ENCODE data around the gene STX2.
A peak's percentile ranks its signal among the peaks of the same experiment; 100 is the strongest.
"Not testable (repeated sequence)": the region's sequence is repeated elsewhere in the genome, so short reads cannot be mapped to it uniquely, and the experiment has no call there.

Gene STX2

GRCh38 chr12:130838951-130839769 is at the start of gene STX2:
Gene STX2 (minus strand): TSS chr12:130839250. CDS start chr12:130839099, 151 bp downstream.
- DNase-seq (ENCODE audit: low spot score), result peak; percentile 95

GRCh38 chr12:130887190-130887589 is 48.1 kb upstream of the STX2 start:
- DNase-seq (ENCODE audit: low spot score), result not testable (repeated sequence)

DNA sequence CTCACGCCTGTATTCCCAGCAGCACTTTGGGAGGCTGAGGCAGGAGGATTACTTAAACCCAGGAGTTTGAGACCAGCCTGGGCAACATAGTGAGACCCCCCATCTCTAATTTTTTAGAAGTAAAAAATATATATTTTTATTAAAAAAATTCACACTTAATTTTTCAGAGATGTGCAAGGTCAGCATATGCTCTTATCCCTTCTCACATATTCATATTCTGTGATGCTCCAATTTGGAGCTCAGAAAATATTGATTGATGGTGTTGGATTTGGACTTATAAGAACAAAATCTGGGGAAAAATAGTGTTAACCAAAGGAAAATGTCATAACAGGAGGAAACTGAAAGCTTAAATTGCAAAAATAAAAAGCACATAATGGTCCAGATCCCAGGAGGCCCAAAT is 42.5 kb upstream of the STX2 start:
- DNase-seq (ENCODE audit: low spot score), result no peak

DNA sequence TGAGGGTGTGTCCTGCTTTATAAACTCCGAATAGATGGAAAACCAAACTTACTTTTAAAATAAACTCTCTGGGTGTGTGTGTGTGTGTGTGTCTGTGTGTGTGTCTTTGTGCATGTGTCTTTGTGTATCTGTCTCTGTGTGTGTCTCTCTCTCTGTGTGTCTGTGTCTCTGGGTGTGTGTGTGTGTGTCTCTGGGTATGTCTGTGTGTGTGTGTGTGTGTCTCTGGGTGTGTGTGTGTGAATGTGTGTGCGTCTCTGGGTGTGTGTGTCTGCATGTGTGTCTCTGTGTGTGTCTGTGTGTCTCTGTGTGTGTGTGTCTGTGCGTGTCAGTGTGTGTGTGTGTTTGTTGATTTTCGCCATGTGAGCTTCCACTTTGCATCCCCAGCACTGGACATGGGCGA is 42.0 kb upstream of the STX2 start:
- no peak for DNase-seq (ENCODE audit: low spot score)

GRCh38 chr12:130880411-130880885 is 41.4 kb upstream of the STX2 start:
- no peak for DNase-seq (ENCODE audit: low spot score)

- no peak for DNase-seq (ENCODE audit: low spot score)
Observed at GRCh38 chr12:130879781-130880389, 40.8 kb upstream of the STX2 start.

DNA sequence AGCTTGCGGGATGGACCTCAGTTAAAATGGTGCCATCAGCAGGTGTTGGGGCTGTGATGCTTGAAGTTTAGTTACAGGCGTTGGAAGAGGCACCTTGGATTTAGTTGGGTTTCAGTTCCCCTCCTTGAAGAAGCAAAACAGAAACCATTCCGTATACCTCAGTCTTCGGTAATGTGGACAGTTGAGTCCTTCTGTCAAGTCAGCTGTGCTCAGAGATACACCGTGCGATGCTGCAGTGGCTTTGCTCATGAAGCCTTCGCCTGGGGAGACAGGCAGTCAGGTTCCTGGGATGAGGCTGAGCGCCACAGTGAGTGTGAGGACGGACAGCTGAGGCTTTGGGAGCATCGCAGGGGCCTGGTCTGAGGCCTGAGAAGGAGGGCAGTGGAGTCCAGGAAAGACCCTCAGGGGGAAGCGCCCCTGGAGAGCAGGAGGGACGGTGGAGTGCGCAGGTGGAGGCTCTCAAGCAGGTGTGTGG is 40.2 kb upstream of the STX2 start:
- DNase-seq (ENCODE audit: low spot score), result no peak

GRCh38 chr12:130878193-130879185 is 39.4 kb upstream of the STX2 start:
- DNase-seq (ENCODE audit: low spot score), result no peak

GRCh38 chr12:130877333-130877732 is 38.3 kb upstream of the STX2 start:
- no peak for DNase-seq (ENCODE audit: low spot score)

GRCh38 chr12:130876758-130877157 is 37.7 kb upstream of the STX2 start:
- DNase-seq (ENCODE audit: low spot score), result no peak

DNA sequence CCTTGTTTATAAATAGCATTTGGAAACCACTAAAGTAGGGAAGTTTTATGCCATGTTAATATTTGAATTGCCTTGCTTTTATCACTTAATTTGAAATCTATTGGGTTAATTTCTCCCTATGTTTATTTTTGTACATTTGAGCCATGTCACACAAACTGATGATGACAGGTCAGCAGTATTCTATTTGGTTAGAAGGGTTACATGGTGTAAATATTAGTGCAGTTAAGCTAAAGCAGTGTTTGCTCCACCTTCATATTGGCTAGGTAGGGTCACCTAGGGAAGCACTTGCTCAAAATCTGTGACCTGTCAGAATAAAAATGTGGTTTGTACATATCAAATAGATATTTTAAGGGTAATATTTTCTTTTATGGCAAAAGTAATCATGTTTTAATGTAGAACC is 37.2 kb upstream of the STX2 start:
- no peak for DNase-seq (ENCODE audit: low spot score)

- not testable (repeated sequence) for DNase-seq (ENCODE audit: low spot score)
Observed at GRCh38 chr12:130875708-130876107, 36.7 kb upstream of the STX2 start.

DNA sequence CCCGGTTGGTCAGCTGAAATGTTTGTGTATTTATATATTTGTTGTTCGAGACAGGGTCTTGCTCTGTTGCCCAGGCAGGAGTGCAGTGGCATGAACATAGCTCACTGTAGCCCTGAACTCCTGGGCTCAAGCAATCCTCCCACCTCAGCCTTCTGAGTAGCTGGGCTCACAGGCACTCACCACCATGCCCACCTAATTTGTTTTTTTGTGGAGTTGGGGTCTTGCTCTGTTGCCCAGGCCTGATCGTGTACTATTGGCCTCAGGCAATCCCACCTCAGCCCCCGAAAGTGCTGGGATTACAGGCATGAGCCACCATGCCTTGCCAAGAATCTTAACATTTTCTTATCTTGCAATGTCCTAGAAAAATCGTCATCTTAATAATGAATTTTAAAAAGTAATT is 36.1 kb upstream of the STX2 start:
- no peak for DNase-seq (ENCODE audit: low spot score)

- DNase-seq (ENCODE audit: low spot score), result no peak
Observed at GRCh38 chr12:130874696-130875095, 35.6 kb upstream of the STX2 start.

DNA sequence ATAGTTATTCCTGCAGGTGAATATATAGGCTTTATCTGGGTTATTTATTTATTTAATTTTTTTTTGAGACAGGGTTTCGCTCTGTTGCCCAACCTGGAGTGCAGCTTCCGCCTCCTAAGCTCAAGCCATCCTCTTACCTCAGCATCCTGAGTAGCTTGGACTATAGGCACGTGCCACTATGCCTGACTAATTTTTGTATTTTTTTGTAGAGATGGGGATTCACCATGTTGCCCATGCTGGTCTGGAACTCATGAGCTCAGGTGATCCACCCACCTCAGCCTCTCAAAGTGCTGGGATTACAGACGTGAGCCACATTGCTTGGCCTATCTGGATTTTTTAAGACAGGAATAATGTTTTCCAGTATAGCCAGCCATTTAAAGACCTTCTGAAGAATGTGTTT is 34.8 kb upstream of the STX2 start:
- no peak for DNase-seq (ENCODE audit: low spot score)

- DNase-seq (ENCODE audit: low spot score), result no peak
Observed at GRCh38 chr12:130873106-130873795, 34.2 kb upstream of the STX2 start.

DNA sequence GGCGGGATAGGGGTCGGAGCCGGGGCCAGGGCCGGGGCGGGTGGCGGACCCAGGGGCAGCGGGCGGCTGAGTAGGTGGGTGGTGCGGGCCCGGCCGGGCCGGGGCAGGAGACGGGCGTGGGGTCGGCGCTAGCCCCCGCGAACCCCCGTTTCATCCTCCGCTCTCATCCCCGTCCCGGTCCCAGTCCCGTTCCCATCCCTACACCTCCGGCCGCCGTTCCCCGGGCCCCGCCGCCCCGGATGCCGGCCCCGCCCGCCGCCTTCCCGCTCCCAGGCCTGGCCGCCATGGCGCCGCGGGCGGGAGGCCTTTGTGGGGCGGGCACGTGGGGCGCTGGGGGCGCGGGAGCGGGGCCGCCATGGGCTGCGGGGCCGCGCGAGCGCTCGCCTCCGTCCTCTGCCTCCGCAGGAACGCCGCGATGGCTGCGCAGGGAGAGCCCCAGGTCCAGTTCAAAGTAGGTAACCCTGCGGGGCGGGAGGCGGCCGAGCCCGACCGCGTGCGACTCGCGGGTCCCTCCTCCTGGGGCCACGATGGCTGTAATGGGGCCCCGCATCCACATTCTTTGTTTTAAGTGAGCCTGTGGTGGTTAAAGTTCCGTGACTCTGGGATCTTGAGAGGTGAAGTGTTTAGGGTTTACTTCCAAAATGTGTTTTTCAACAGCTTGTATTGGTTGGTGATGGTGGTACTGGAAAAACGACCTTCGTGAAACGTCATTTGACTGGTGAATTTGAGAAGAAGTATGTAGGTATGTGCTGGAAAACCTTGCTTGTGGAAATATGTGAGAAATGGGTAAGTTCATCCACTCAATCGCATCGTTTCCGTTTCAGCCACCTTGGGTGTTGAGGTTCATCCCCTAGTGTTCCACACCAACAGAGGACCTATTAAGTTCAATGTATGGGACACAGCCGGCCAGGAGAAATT is 33.4 kb upstream of the STX2 start:
- DNase-seq (ENCODE audit: low spot score), result peak; percentile 45

GRCh38 chr12:130871286-130872178 is 32.5 kb upstream of the STX2 start, which contains the start of gene RAN:
Gene RAN (plus strand): TSS chr12:130872066. CDS start chr12:130872594, 528 bp downstream.
- peak; percentile 99 for DNase-seq (ENCODE audit: low spot score)
